ENCODE results near the gene SCUBE1. TPM values are rescaled to one million over a fixed set of nuclear protein-coding genes. Genes with fewer than 3 reads are reported as not detected.

The SCUBE1 gene
- total and polyA plus RNA-seq, 2 donors (not counting 3 experiments of a cell fraction or from before 2014, with no cell fraction given), result 0.07 TPM; not detected in 1

DNA sequence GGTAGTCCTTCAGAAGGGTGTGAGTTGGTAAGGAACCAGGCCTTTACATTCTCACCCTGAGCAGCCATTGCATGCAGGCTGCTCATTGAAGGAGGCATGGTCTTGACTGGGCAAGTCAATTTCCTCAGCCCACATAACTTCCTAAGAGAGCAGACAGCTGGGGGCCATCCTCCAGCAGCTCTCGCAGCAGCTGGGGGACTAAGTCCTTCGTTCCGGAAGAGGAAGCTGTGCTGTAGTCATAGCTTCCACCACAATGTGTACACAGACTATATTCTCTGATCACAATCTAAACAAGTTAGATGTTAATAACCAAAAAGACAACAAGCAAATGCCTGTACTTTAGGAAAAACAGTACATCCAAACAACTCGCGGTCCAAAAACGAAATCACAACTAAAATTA lies 38.5 kb upstream of the SCUBE1 start:
- intact Hi-C loops (cut with micrococcal nuclease), result no loop called here

More for the DNA sequence above, 38.5 kb upstream of the SCUBE1 start:
- Histone ChIP-seq H2AFZ (ENCODE audit: low read depth, low read length) (no peak overlapping the region), H3K4me2 (ENCODE audit: insufficient read depth, low read length) (no peak overlapping the region), H4K20me1 (replicated peaks; ENCODE audit: control insufficient read depth, extremely low read depth, insufficient read depth, low read length) (no peaks in the 10 kb centered on the region), H3K4me3 (replicated peaks in 1 of 3; ENCODE audit: insufficient read depth in 1 of 3, low read depth in 1 of 3, low read length in 3 of 3) (no peak overlapping the region), H3K27ac (ENCODE audit: insufficient read depth, low read depth, low read length) (no peak overlapping the region), H3K9me1 (replicated peaks; ENCODE audit: control insufficient read depth, extremely low read depth, insufficient read depth, low read length) (no peaks in the 10 kb centered on the region), H3K9ac (replicated peaks; ENCODE audit: extremely low read depth, insufficient read depth, low read length) (no peak overlapping the region), H3K36me3 (ENCODE audit: control insufficient read depth in 2 of 2, extremely low read depth in 1 of 2, insufficient read depth in 2 of 2, low read length in 2 of 2) (no peaks in the 10 kb centered on the region), H3K27me3 (ENCODE audit: control insufficient read depth in 2 of 2, insufficient read depth in 2 of 2, low read length in 2 of 2) (peaks cover 17 to 24% of the 10 kb centered on the region in 2 experiments), H3K79me2 (ENCODE audit: control insufficient read depth, insufficient read depth, low read length) (no peaks in the 10 kb centered on the region), H3K9me3 (replicated peaks; ENCODE audit: control insufficient read depth, insufficient read depth, low read length) (no peaks in the 10 kb centered on the region), H3K4me1 (ENCODE audit: control insufficient read depth, extremely low read depth, insufficient read depth, low read length) (no peaks in the 10 kb centered on the region)
- POLR2A ChIA-PET, result no interaction called here
- no TSS peak for BruUV-seq (replicated peaks)
- CTCF ChIA-PET, result interaction anchor here (1.0 to 7.9 kb wide), 2 partner anchors 35 to 152 kb away, joined by 3 to 89 read pairs; no protein-coding TSS in a partner anchor
- FAIRE-seq (no peak), DNase-seq (ENCODE audit: low read depth, low spot score) (no peak)
- dilution Hi-C loops (cut with MboI; ENCODE audit: extremely low pct_ligation_motif_present, low sequenced_read_pairs), result no loop called here
- TF ChIP-seq, protein P1, sequence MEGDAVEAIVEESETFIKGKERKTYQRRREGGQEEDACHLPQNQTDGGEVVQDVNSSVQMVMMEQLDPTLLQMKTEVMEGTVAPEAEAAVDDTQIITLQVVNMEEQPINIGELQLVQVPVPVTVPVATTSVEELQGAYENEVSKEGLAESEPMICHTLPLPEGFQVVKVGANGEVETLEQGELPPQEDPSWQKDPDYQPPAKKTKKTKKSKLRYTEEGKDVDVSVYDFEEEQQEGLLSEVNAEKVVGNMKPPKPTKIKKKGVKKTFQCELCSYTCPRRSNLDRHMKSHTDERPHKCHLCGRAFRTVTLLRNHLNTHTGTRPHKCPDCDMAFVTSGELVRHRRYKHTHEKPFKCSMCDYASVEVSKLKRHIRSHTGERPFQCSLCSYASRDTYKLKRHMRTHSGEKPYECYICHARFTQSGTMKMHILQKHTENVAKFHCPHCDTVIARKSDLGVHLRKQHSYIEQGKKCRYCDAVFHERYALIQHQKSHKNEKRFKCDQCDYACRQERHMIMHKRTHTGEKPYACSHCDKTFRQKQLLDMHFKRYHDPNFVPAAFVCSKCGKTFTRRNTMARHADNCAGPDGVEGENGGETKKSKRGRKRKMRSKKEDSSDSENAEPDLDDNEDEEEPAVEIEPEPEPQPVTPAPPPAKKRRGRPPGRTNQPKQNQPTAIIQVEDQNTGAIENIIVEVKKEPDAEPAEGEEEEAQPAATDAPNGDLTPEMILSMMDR (IDR thresholded peaks at IDR 0.05; ENCODE audit: extremely low read depth in 1 of 2, insufficient read depth in 1 of 2, low read depth in 1 of 2, low read length in 2 of 2), result no peak
- TF ChIP-seq, protein P2, sequence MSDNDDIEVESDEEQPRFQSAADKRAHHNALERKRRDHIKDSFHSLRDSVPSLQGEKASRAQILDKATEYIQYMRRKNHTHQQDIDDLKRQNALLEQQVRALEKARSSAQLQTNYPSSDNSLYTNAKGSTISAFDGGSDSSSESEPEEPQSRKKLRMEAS (IDR thresholded peaks at IDR 0.05; ENCODE audit: insufficient read depth, insufficient read length), result no peak
- TF ChIP-seq POLR2AphosphoS5 (IDR thresholded peaks at IDR 0.05; ENCODE audit: insufficient read depth, low read depth, low read length), result no peak
- no peak for TF ChIP-seq GATA2 (IDR thresholded peaks at IDR 0.05; ENCODE audit: insufficient read depth, insufficient read length, low read depth, low read length)
- no peak for TF ChIP-seq MYC (IDR thresholded peaks at IDR 0.05; ENCODE audit: low read depth, low read length)
- TF ChIP-seq EZH2 (IDR thresholded peaks at IDR 0.05; ENCODE audit: borderline replicate concordance, low read depth, low read length, severe bottlenecking), result no peak
- TF ChIP-seq POLR2A (IDR thresholded peaks at IDR 0.05; ENCODE audit: low read depth, low read length), result no peak
- no peak for TF ChIP-seq JUN (IDR thresholded peaks at IDR 0.05; ENCODE audit: borderline replicate concordance, insufficient read depth, insufficient read length, low read depth)
- TF ChIP-seq FOS (IDR thresholded peaks at IDR 0.05; ENCODE audit: borderline replicate concordance, insufficient read depth, low read length), result no peak

Measured in endothelial cell of umbilical vein (primary cell).